Muscle of back (tissue), 11 donors: ENCODE results near the gene TNFAIP8L2. TPM values are rescaled to one million over a fixed set of nuclear protein-coding genes. Genes with fewer than 3 reads are reported as not detected.
A peak's percentile ranks its signal among the peaks of the same experiment; 100 is the strongest.
"Not testable (repeated sequence)": the region's sequence is repeated elsewhere in the genome, so short reads cannot be mapped to it uniquely, and the experiment has no call there.

ENCODE experiments used
- DNase-seq, 3 donors: peaks; one replicate each; pipeline versions ENCODE4 v3.0.0 to v3.0.0-alpha.2; 2013
- polyA plus RNA-seq, 10 donors: library from polyadenylated mRNA; unstranded; fragments of 120-200 nt; gene quantifications; one replicate each; pipeline ENCODE4 v1.2.1, GENCODE V29; 2013; ENCODE audit not compliant: insufficient read length in 10 of 10

TNFAIP8L2 gene
- polyA plus RNA-seq, 10 donors: 1.3 to 2.7 (median 2.2) TPM

DNA sequence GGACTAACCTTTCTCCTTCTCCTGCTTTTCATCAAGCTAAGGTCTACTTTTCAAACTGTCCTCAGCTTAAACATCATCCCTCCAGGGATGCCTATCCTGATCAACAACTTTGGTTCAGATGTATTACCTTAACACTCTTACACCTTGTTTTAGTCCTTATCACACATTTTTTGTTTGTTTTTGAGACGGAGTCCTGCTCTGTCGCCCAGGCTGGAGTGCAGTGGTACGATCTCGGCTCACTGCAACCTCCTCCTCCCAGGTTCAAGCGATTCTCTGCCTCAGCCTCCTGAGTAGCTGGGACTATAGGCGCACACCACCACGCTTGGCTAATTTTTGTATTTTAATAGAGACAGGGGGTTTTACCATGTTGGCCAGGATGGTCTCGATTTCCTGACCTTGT, 32.2 kb downstream of the TNFAIP8L2 start:
- not testable (repeated sequence) for DNase-seq

DNA sequence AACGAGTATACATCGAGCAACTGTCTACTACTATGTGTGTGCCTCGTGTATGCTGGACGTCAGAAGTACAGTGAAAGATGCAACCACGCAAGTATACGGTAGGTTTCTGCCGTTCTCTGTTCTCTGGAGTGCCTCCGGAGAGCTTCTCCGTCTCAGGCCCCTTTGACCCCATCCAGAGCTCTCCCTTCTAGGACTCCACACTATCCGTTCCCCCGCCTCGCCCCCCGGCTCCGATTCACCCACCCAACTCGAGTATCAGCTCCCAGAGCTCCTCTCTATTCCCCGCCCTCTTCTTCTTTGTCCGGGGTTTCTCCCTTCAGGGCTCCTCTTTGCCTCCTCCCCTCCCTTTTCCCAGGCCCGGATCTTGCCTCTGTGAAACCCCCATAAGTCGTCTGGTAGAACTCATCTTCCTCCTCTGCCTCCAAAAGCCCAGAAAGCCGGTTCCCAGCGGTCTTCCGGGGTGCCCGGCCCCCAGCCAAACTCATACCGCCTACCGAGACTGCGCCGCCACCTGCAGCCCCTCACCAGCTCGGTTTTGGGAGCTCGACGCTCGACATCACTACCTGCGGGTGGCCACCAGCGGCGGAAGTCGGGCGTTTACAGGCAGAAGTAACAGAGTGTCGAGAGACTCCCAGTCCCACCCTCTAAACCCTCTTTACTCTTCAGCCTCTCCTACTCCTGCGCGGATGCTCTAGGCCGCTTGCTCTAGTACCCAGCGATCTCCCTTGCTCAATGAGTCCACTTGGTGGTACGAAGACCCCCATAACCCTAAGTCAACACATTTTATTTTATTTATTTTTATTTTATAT, 33.4 kb downstream of the TNFAIP8L2 start, which contains the start of gene VPS72:
TSS of gene VPS72 (minus strand) at position 561 of the 809 bp plus-strand sequence. CDS start at position 485, 76 bp downstream.
- peak; percentile 88 to 96 (median 89) for DNase-seq

DNA sequence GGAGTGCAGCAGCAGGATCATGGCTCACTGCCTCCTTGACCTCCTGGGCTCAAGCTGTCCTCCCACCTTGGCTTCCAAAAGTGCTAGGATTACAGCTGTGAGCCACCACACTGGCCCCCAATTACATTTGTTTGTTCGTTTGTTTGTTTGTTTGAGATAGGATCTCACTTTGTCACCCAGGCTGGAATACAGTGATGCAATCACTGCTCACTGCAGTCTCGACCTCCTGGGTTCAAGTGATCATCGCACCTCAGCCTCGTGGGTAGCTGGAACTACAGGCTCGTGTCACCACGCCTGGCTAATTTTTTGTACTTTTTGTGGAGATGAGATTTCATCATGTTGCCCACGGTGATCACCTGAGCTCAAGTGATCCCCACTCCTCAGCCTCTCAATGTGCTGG, 35.6 kb downstream of the TNFAIP8L2 start:
- no peak for DNase-seq

DNA sequence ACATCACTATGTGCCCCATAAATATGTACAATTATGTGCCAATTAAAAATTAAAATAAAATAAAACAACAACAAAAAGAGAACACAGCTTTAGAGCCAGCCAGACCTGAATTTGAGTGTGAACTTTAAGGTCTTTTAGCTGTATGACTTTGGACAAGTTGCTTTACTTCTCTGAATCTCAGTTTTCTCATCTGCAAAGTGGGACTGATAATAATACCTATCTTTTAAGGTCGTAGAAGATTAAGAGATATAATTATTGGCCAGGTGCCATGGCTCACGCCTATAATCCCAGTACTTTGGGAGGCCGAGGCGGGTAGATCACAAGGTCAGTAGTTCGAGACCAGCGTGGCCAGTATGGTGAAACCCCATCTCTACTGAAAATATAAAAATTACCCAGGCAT, 36.9 kb downstream of the TNFAIP8L2 start:
- no peak for DNase-seq

DNA sequence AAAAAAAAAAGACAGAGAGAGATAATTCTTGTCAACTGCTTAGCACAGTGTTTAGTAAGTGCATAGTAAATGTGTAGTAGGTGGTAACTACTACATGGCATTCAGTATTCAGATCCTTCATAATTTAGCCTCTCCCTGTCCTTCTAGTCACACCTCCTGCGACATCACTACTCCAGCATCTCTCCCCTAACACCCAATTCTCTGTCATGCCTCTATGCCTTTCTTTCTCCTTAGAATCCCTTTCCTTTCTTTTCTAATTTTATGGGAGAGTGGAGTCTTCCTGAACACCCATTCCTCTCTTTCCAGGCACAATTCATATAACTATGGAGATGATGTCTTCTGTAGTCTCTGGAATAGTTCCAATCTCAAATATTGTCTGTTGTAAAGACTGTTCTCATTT, 37.4 kb downstream of the TNFAIP8L2 start:
- no peak for DNase-seq

DNA sequence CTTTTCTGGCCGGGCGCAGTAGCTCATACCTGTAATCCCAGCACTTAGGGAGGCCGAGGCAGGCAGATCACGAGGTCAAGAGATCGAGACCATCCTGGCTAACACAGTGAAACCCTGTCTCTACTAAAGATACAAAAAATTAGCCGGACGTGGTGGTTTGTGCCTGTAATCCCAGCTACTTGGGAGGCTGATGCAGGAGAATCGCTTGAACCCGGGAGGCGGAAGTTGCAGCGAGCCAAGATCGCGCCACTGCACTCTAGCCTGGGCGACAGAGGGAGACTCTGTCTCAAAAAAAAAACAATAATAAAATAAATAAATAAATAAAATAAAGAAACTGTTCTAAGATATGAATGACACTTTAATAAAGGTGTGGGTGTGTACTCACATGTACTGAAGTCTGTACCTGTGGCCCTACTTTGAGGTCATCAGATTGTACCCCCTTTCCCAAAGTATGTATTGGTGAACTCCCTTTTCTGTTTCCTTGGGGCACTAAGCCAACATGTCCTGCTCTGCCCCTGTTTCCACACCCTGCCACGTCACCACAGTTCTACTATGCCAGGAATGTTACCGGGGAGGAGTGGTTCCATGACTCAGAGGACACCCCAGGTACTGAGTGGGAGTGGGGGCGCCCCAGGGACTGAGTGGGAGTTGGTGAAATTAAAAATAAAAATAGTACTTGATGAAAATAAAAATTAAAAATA, 38.6 kb downstream of the TNFAIP8L2 start:
- peak in 2 of 3 donors; percentile 26 to 66 for DNase-seq

DNA sequence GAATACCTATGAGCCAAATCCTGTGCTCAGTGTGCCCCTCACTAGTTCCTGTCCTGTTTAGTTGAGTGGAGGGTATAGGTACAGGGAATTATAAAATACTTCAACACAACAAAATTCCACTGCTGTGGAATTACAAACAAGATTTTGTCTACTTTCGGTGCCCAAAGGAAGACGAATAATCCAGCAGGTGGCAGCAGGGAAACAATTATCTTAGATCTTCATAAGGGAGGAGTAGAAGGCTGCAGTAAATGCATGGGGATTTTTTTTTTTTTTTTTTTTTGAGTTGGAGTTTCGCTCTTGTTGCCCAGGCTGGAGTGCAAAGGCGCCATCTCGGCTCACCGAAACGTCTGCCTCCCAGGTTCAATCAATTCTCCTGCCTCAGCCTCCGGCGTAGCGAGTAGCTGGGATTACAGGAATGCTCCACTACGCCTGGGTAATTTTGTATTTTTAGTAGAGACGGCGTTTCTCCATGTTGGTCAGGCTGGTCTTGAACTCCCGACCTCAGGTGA, 39.9 kb downstream of the TNFAIP8L2 start:
- peak; percentile 82 to 90 (median 84) for DNase-seq

DNA sequence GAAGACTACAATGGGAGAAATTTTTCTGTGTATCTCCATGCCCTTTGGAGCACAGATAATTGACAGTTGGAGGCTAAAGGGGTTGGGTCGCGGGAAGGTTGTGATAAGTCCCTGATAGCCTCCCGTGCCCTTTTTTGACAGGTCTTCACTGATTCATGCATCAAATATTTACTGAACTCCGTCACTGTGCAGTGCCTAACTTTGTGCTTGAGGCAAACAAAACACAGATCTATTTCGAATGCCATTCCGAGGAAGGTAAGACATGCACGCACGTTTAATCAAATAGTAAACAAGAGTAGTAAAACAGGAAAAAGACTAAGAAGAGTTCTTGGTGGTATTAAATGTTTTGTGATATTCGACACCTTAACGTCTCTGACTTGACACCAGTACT, 41.4 kb downstream of the TNFAIP8L2 start:
- DNase-seq: no peak

DNA sequence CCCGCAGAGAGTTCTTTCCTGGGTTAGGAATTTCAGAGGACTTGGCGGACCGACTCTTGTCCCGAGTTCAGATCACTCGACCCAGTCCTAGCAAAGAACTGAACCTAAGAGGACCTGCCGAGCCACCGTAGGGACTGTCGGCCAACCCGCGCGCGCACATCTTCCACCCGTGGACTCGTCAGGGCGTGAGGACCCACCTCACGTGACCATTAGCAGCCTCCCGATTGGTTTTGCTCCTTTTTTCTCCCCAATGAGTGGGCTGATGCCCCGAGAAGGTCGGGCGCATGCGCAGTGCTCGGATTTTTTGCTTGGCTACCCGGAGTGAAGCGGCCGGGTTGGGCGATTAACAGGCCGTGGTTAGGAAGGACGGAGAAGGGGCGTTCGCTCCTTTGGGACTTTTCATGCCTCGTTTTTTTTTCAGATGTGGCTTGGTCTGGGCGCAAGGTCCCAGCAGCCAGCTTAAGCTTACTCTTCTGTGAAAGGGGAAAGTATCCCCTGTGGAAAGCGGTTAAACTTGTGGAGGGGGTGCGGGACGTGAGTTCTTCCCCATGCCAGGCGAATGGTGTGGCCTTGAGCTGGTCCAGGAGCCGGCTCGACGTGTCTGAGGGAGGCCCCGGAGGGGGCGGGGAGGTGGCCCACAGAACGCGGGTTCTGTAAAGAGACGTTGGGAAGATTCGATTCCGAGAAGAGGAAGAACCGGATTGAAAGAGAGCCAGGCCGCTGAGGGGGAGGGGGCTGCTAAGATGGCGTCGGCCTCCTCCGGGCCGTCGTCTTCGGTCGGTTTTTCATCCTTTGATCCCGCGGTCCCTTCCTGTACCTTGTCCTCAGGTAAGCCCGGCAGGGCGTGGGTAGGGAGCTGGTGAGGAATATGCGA, 42.0 kb downstream of the TNFAIP8L2 start, which contains the start of gene PIP5K1A:
TSS of gene PIP5K1A (plus strand) at position 299 of the 874 bp plus-strand sequence. CDS start at position 744, 445 bp downstream.
- peak; percentile 98 to 99 (median 98) for DNase-seq

DNA sequence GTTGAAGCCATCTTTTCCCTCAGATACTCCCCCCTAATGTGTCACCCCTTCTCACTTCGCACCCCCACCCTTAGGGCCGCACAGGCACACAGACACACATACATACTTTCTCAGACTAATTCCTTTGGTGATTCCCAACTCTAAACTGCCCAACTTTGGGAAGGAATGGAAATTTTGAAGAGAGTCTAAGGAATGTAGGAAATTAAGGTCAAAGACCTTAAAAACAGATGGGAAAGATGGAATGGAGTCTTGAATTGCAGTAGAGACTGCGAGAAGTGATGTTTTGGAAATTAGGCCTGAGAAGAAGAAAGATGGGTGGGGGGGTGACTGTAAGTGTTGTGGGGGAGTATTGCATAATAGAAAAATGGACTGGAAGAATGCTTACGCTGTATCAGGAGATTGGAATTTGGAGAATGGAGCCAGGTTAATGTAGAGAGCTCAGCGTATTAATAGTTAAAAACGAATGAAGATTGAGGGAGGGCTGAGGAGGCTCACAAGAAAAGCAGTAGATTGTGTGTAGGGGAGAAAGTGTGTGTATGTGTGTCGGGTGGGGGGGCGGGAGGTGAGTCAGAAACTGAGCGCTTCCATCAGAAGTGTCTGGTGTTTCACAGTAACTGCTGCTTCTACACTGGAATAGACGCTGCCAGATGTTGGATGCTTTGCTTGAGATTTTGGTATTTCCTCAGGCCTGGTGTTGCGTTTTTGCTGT, 43.6 kb downstream of the TNFAIP8L2 start:
- peak; percentile 21 to 88 (median 50) for DNase-seq

DNA sequence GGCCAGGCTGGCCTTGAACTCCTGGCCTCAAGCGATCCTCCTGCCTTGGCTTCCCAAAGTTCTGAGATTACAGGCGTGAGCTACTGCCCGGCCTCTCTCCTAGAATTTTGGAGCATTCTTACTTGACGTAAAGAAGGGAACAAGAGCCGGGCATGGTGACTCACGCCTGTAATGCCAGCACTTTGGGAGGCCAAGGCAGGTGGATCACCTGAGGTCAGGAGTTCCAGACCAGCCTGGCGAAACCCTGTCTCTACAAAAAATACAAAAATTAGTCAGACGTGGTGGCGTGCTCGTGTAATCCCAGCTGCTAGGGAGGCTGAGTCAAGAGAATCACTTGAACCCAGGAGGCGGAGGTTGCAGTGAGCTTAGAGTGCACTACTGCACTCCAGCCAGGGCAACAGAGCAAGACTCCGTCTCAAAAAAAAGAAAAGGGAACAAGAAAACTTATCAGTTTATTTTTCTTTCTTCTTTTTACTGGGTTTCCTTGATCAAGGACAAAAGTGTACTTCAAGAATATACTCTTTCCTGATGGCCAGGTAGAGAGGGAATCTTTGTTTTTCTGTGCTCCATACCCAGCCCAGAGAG, 49.0 kb downstream of the TNFAIP8L2 start:
- not testable (repeated sequence) for DNase-seq

Other genes with a start within 250 kb of the TNFAIP8L2 start
- gene SETDB1, start 230.3 kb upstream of the TNFAIP8L2 start, polyA plus RNA-seq: 10 to 100 TPM; 25.0 to 54.8 (median 36.6) TPM
- gene CERS2, start 181.8 kb upstream of the TNFAIP8L2 start, polyA plus RNA-seq: 100 to 1,000 TPM in 1 of 10 donors, 10 to 100 TPM in 9; 74.1 to 107 (median 77.6) TPM
- gene ANXA9, start 174.4 kb upstream of the TNFAIP8L2 start, polyA plus RNA-seq: 1 to 10 TPM; 2.3 to 4.5 (median 2.5) TPM
- 10 to 100 TPM; 14.8 to 22.7 (median 17.4) TPM for gene MINDY1, start 149.7 kb upstream of the TNFAIP8L2 start, polyA plus RNA-seq
- 10 to 100 TPM; 22.7 to 30.9 (median 24.4) TPM for gene PRUNE1, start 148.2 kb upstream of the TNFAIP8L2 start, polyA plus RNA-seq
- 1 to 10 TPM in 2 of 10 donors, under 1 TPM in 8; 0.23 to 5.2 (median 0.83) TPM for gene BNIPL, start 120.1 kb upstream of the TNFAIP8L2 start, polyA plus RNA-seq
- gene C1orf56, start 108.9 kb upstream of the TNFAIP8L2 start, polyA plus RNA-seq: 1 to 10 TPM; 3.5 to 7.3 (median 5.4) TPM
- 10 to 100 TPM; 40.2 to 68.1 (median 57.5) TPM for gene CDC42SE1, start 97.0 kb upstream of the TNFAIP8L2 start, polyA plus RNA-seq
- 10 to 100 TPM in 9 of 10 donors, 1 to 10 TPM in 1; 9.6 to 19.4 (median 14.1) TPM for gene MLLT11, start 96.3 kb upstream of the TNFAIP8L2 start, polyA plus RNA-seq
- gene GABPB2, start 85.9 kb upstream of the TNFAIP8L2 start, polyA plus RNA-seq: 1 to 10 TPM; 3.6 to 7.4 (median 5.7) TPM
- gene SEMA6C, start 10.0 kb upstream of the TNFAIP8L2 start, polyA plus RNA-seq: 100 to 1,000 TPM in 1 of 10 donors, 10 to 100 TPM in 9; 49.3 to 113 (median 78.5) TPM
- gene LYSMD1, start 9.3 kb downstream of the TNFAIP8L2 start, polyA plus RNA-seq: 10 to 100 TPM in 7 of 10 donors, 1 to 10 TPM in 3; 8.8 to 13.2 (median 11.1) TPM
- 10 to 100 TPM; 30.1 to 41.2 (median 37.1) TPM for gene SCNM1, start 9.5 kb downstream of the TNFAIP8L2 start, polyA plus RNA-seq
- gene TMOD4, start 19.3 kb downstream of the TNFAIP8L2 start, polyA plus RNA-seq: 10 to 100 TPM in 9 of 10 donors, 1 to 10 TPM in 1; 8.0 to 53.2 (median 26.8) TPM
- gene VPS72, start 33.5 kb downstream of the TNFAIP8L2 start, polyA plus RNA-seq: 10 to 100 TPM; 40.9 to 53.7 (median 45.4) TPM
- 10 to 100 TPM; 31.2 to 50.0 (median 40.4) TPM for gene PIP5K1A, start 41.9 kb downstream of the TNFAIP8L2 start, polyA plus RNA-seq
- gene PSMD4, start 98.1 kb downstream of the TNFAIP8L2 start, polyA plus RNA-seq: 100 to 1,000 TPM; 105 to 122 (median 112) TPM
- gene ZNF687, start 125.7 kb downstream of the TNFAIP8L2 start, polyA plus RNA-seq: 10 to 100 TPM in 9 of 10 donors, 1 to 10 TPM in 1; 9.3 to 12.6 (median 11.6) TPM
- gene PI4KB, start 170.8 kb downstream of the TNFAIP8L2 start, polyA plus RNA-seq: 10 to 100 TPM; 37.4 to 57.5 (median 46.2) TPM
- 10 to 100 TPM; 18.7 to 28.0 (median 24.6) TPM for gene RFX5, start 190.6 kb downstream of the TNFAIP8L2 start, polyA plus RNA-seq
- gene SELENBP1, start 216.1 kb downstream of the TNFAIP8L2 start, polyA plus RNA-seq: 10 to 100 TPM; 23.7 to 49.4 (median 34.3) TPM
- gene PSMB4, start 242.9 kb downstream of the TNFAIP8L2 start, polyA plus RNA-seq: 100 to 1,000 TPM; 141 to 200 (median 162) TPM